Measurements from ENCODE around the gene HCN3.

HCN3 gene

GRCh38 chr1:155260276-155260675 is 17.0 kb upstream of the HCN3 start:
- DNase-seq (ENCODE audit: extremely low read depth, insufficient read length): no peak
- Histone ChIP-seq H3K4me3 (replicated peaks; ENCODE audit: low read depth, low read length) (no peak overlapping the region), H3K36me3 (ENCODE audit: control insufficient read depth, insufficient read depth, low read length) (peaks cover 17% of the 10 kb centered on the region), H3K27me3 (replicated peaks; ENCODE audit: control insufficient read depth, insufficient read depth, low read length) (no peaks in the 10 kb centered on the region)
- TF ChIP-seq, protein P1, sequence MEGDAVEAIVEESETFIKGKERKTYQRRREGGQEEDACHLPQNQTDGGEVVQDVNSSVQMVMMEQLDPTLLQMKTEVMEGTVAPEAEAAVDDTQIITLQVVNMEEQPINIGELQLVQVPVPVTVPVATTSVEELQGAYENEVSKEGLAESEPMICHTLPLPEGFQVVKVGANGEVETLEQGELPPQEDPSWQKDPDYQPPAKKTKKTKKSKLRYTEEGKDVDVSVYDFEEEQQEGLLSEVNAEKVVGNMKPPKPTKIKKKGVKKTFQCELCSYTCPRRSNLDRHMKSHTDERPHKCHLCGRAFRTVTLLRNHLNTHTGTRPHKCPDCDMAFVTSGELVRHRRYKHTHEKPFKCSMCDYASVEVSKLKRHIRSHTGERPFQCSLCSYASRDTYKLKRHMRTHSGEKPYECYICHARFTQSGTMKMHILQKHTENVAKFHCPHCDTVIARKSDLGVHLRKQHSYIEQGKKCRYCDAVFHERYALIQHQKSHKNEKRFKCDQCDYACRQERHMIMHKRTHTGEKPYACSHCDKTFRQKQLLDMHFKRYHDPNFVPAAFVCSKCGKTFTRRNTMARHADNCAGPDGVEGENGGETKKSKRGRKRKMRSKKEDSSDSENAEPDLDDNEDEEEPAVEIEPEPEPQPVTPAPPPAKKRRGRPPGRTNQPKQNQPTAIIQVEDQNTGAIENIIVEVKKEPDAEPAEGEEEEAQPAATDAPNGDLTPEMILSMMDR (IDR thresholded peaks at IDR 0.05; ENCODE audit: insufficient read depth, low read length, poor library complexity, severe bottlenecking): no peak

GRCh38 chr1:155261493-155261851 is 15.8 kb upstream of the HCN3 start:
- TF ChIP-seq, protein P1 (IDR thresholded peaks at IDR 0.05; ENCODE audit: insufficient read depth, low read length, poor library complexity, severe bottlenecking): no peak
- Histone ChIP-seq H3K4me3 (replicated peaks; ENCODE audit: low read depth, low read length) (peak overlapping the region; percentile 85), H3K27me3 (replicated peaks; ENCODE audit: control insufficient read depth, insufficient read depth, low read length) (no peaks in the 10 kb centered on the region), H3K36me3 (ENCODE audit: control insufficient read depth, insufficient read depth, low read length) (peaks cover 20% of the 10 kb centered on the region)
- no peak for DNase-seq (ENCODE audit: extremely low read depth, insufficient read length)

DNA sequence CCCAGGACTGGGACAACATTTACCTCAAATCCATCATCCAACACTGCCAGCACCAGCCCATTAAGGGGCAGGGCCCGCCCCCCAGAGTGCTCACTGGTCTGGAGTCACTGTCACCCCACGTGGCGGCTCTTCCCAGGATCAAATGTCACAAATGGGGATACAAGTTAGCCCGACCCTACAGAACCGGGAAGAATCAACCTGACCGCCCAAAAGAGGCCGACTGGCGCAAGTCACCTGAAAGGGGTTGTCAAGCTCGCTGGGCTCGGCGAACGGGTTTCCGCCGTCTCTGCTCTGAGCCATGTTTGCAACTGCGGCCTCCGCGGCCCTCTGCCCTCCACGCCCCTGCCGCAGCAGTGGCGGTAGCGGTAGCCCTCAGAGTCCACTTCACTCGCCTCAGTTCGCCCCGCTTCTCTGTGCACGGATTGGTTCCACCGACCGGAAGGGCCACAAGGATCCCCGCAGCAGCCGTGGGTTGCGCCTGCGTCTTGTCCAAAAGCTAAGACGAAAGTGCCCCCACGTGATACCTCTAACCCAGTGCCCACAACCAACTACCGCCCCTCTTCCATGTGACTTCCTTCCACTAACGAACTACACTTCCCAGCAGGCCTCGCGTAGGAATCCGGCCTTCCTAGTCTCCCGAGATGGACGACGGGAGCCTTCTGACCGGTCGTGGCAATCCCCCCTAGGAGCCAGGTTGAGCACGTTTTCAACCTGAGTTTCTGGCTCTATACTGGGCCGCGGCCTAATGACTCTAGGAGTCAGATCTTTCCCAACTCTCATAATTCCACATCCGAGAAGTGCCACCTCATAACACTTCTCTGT is 15.2 kb upstream of the HCN3 start, which contains the start of gene SCAMP3:
SCAMP3 (minus strand) TSS at position 509 of the 822 bp plus-strand sequence; CDS start at position 300, 209 bp downstream.
- Histone ChIP-seq H3K36me3 (ENCODE audit: control insufficient read depth, insufficient read depth, low read length) (peaks cover 22% of the 10 kb centered on the region), H3K4me3 (replicated peaks; ENCODE audit: low read depth, low read length) (peak within 1 kb of the TSS; percentile 85), H3K27me3 (replicated peaks; ENCODE audit: control insufficient read depth, insufficient read depth, low read length) (no peaks in the 10 kb centered on the region)
- TF ChIP-seq, protein P1 (IDR thresholded peaks at IDR 0.05; ENCODE audit: insufficient read depth, low read length, poor library complexity, severe bottlenecking): no peak
- peak; percentile 89 for DNase-seq (ENCODE audit: extremely low read depth, insufficient read length)

- peaks cover 23% of the 10 kb centered on the region for H3K36me3 ChIP-seq (ENCODE audit: control insufficient read depth, insufficient read depth, low read length)
- no peak for DNase-seq (ENCODE audit: extremely low read depth, insufficient read length)
- TF ChIP-seq, protein P1 (IDR thresholded peaks at IDR 0.05; ENCODE audit: insufficient read depth, low read length, poor library complexity, severe bottlenecking): no peak
- no peak overlapping the region for H3K4me3 ChIP-seq (replicated peaks; ENCODE audit: low read depth, low read length)
- H3K27me3 ChIP-seq (replicated peaks; ENCODE audit: control insufficient read depth, insufficient read depth, low read length): no peaks in the 10 kb centered on the region
Observed at GRCh38 chr1:155263067-155263466, 14.2 kb upstream of the HCN3 start.

GRCh38 chr1:155266553-155266952 is 10.7 kb upstream of the HCN3 start:
- peaks cover 37% of the 10 kb centered on the region for H3K36me3 ChIP-seq (ENCODE audit: control insufficient read depth, insufficient read depth, low read length)
- H3K4me3 ChIP-seq (replicated peaks; ENCODE audit: low read depth, low read length): no peak overlapping the region
- no peak for DNase-seq (ENCODE audit: extremely low read depth, insufficient read length)
- TF ChIP-seq, protein P1 (IDR thresholded peaks at IDR 0.05; ENCODE audit: insufficient read depth, low read length, poor library complexity, severe bottlenecking): no peak
- no peaks in the 10 kb centered on the region for H3K27me3 ChIP-seq (replicated peaks; ENCODE audit: control insufficient read depth, insufficient read depth, low read length)
